Activated CD8-positive, alpha-beta T cell treated with anti-CD3 and anti-CD28 coated beads for 36 hours (primary cell): ENCODE measurements around the gene NUP214. TPM values are rescaled to one million over a fixed set of nuclear protein-coding genes. Genes with fewer than 3 reads are reported as not detected.

Experiments
- ATAC-seq: fragments of 200-7000 bp; cut with Tn5 transposase; one replicate; pipeline ENCODE4 v1.10.0; 2021; ENCODE audit warnings: mild to moderate bottlenecking, moderate library complexity
- CTCF ChIA-PET: fragments of 350-600 bp; sonication (Branson Sonifier 250); formaldehyde crosslinking; loops from one replicate; lab custom pipeline; 2021; ENCODE audit warnings: antibody characterized with exemption; lab: Charles Lee
- POLR2A ChIA-PET: fragments of 350-600 bp; sonication (Branson Sonifier 250); formaldehyde crosslinking; loops from one replicate; lab custom pipeline; 2021; ENCODE audit warnings: antibody characterized with exemption; lab: Charles Lee
- DNase-seq: peaks from one replicate; pipeline ENCODE4 v3.0.0-alpha.2; 2020
- H3K27ac Mint-ChIP-seq: one replicate; pipeline ENCODE4 v1.8.0; 2021; ENCODE audit warnings: mild to moderate bottlenecking, mixed read lengths
- H3K27me3 Mint-ChIP-seq: one replicate; pipeline ENCODE4 v1.8.0; 2021; ENCODE audit warnings: mixed read lengths
- H3K36me3 Mint-ChIP-seq: one replicate; pipeline ENCODE4 v1.8.0; 2021; ENCODE audit warnings: low read depth, mixed read lengths
- H3K4me1 Mint-ChIP-seq: one replicate; pipeline ENCODE4 v1.8.0; 2021; ENCODE audit warnings: low read depth, mixed read lengths
- H3K4me3 Mint-ChIP-seq: one replicate; pipeline ENCODE4 v1.8.0; 2021; ENCODE audit warnings: mild to moderate bottlenecking, moderate library complexity, mixed read lengths
- H3K9me3 Mint-ChIP-seq: one replicate; pipeline ENCODE4 v1.8.0; 2021; ENCODE audit warnings: mixed read lengths
- intact Hi-C: fragments of 100-400 bp; cut with micrococcal nuclease; formaldehyde crosslinking; loops from one replicate; pipeline ENCODE4 v1.10.0; 2022
- total RNA-seq, 2 experiments: library from RNA; stranded (reverse); gene quantifications; one replicate each; pipeline ENCODE4 v1.2.3, GENCODE V29; 2021
- TF ChIP-seq, protein P1 (sequence below): fragments of 200-600 bp; IDR thresholded peaks from one replicate; pipeline ENCODE4 v1.8.0; 2022; ENCODE audit warnings: antibody characterized with exemption, mild to moderate bottlenecking

Gene NUP214
- total RNA-seq, 2 experiments from 2014 or later: 57.6 to 58.3 TPM

DNA sequence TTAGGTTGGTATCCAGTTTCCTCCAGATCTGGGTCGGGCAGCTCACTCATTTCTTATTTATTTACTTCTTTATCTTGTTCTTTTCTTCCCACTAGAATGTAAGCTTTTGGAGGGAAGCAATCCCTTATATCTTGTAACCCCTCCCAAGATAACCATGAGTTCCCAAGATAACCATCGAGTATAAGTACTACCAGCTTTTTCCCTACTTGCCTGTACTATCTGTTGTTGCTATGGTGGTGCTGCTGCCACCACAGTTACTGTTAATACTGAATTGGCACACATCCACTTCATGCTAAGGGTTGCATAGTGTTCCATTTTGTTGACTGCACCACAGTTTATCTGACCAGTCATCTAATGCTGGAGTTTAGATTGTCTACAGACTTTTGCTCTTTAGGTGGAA, 19.9 kb downstream of the NUP214 start:
- Mint-ChIP-seq H3K27ac (no peak overlapping the region), H3K36me3 (peaks cover 46% of the 10 kb centered on the region), H3K9me3 (no peaks in the 10 kb centered on the region), H3K4me1 (peaks cover 16% of the 10 kb centered on the region), H3K4me3 (no peak overlapping the region), H3K27me3 (no peaks in the 10 kb centered on the region)
- CTCF ChIA-PET: interaction anchor here (0.9 to 1.2 kb wide), 3 partner anchors 15 to 192 kb away, joined by 3 to 5 read pairs (median 3); no protein-coding TSS in a partner anchor
- no peak for DNase-seq
- ATAC-seq: no peak
- POLR2A ChIA-PET: interaction anchor here (1.4 kb wide), 1 partner anchor 116 kb away, joined by 5 read pairs; no protein-coding TSS in a partner anchor
- intact Hi-C loops: no loop called here
- TF ChIP-seq, protein P1, sequence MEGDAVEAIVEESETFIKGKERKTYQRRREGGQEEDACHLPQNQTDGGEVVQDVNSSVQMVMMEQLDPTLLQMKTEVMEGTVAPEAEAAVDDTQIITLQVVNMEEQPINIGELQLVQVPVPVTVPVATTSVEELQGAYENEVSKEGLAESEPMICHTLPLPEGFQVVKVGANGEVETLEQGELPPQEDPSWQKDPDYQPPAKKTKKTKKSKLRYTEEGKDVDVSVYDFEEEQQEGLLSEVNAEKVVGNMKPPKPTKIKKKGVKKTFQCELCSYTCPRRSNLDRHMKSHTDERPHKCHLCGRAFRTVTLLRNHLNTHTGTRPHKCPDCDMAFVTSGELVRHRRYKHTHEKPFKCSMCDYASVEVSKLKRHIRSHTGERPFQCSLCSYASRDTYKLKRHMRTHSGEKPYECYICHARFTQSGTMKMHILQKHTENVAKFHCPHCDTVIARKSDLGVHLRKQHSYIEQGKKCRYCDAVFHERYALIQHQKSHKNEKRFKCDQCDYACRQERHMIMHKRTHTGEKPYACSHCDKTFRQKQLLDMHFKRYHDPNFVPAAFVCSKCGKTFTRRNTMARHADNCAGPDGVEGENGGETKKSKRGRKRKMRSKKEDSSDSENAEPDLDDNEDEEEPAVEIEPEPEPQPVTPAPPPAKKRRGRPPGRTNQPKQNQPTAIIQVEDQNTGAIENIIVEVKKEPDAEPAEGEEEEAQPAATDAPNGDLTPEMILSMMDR: no peak

- ChIA-PET POLR2A (interaction anchor here (1.1 to 1.5 kb wide), 2 partner anchors 12 to 16 kb away, joined by 3 to 5 read pairs; no protein-coding TSS in a partner anchor), CTCF (interaction anchor here (1.1 to 1.2 kb wide), 3 partner anchors 11 to 191 kb away, joined by 3 to 5 read pairs (median 4); no protein-coding TSS in a partner anchor)
- Mint-ChIP-seq H3K36me3 (peaks cover 45% of the 10 kb centered on the region), H3K4me1 (peaks cover 16% of the 10 kb centered on the region), H3K27me3 (no peaks in the 10 kb centered on the region), H3K4me3 (no peak overlapping the region), H3K27ac (no peak overlapping the region), H3K9me3 (no peaks in the 10 kb centered on the region)
- TF ChIP-seq, protein P1: no peak
- intact Hi-C loops: no loop called here
- ATAC-seq (no peak), DNase-seq (no peak)
These were observed 20.8 kb downstream of the NUP214 start for GRCh38 chr9:131146186-131146585.

GRCh38 chr9:131148276-131148675, 22.9 kb downstream of the NUP214 start:
- peaks cover 16% of the 10 kb centered on the region for H3K4me1 Mint-ChIP-seq
- ATAC-seq: no peak
- no peaks in the 10 kb centered on the region for H3K27me3 Mint-ChIP-seq
- H3K4me3 Mint-ChIP-seq: no peak overlapping the region
- intact Hi-C loops: no loop called here
- TF ChIP-seq, protein P1: no peak
- CTCF ChIA-PET: interaction anchor here (1.7 to 2.8 kb wide), 2 partner anchors 33 to 188 kb away, joined by 6 to 7 read pairs; no protein-coding TSS in a partner anchor
- H3K36me3 Mint-ChIP-seq: peaks cover 55% of the 10 kb centered on the region
- DNase-seq: no peak
- no peaks in the 10 kb centered on the region for H3K9me3 Mint-ChIP-seq
- no peak overlapping the region for H3K27ac Mint-ChIP-seq
- POLR2A ChIA-PET: interaction anchor here (2.8 kb wide), 1 partner anchor 9 kb away, joined by 8 read pairs; no protein-coding TSS in a partner anchor

GRCh38 chr9:131148966-131149687, 23.7 kb downstream of the NUP214 start:
- Mint-ChIP-seq H3K36me3 (peaks cover 55% of the 10 kb centered on the region), H3K9me3 (no peaks in the 10 kb centered on the region), H3K4me1 (peaks cover 16% of the 10 kb centered on the region), H3K4me3 (no peak overlapping the region), H3K27ac (peak overlapping the region; percentile 30), H3K27me3 (no peaks in the 10 kb centered on the region)
- ATAC-seq (peak; percentile 49), DNase-seq (no peak)
- CTCF ChIA-PET: interaction anchor here (1.0 to 2.8 kb wide), 4 partner anchors 20 to 188 kb away, joined by 3 to 7 read pairs (median 5); no protein-coding TSS in a partner anchor
- intact Hi-C loops: no loop called here
- POLR2A ChIA-PET: interaction anchor here (1.7 to 2.8 kb wide), 2 partner anchors 10 to 24 kb away, joined by 4 to 8 read pairs; partner anchors contain the start of gene NUP214
- TF ChIP-seq, protein P1: no peak
